Heart left ventricle (tissue), 13 donors: ENCODE measurements around the gene FRMD1.

Experiments
- CTCF ChIP-seq, 12 donors: fragments of 200-600 bp; sonication (generic) in 4 of 12; IDR thresholded peaks; one replicate each; pipeline versions ENCODE4 v1.5.0 to v1.8.0; 2018 to 2022; ENCODE audit warnings: antibody characterized with exemption in 12 of 12, mild to moderate bottlenecking in 5 of 12
- POLR2A ChIP-seq, 2 donors: fragments of 450-650 bp; IDR thresholded peaks; one replicate each; pipeline ENCODE4 v1.6.1; 2017; ENCODE audit warnings: antibody characterized with exemption in 2 of 2, mild to moderate bottlenecking in 2 of 2, moderate library complexity in 2 of 2
- donor health status: ischemic (EF 13 %, LVEDD 7.1; RV severe dilation, severe dysfunction).
- donor health status: DM: no; HTN: yes; CAD: no.
- donor health status: DM: no; HTN: no; CAD: no.
- donor health status: ischemic (EF 25% LVEDD 6.9; RV normal size, moderate dysfunction).
- donor health status: ischemic (EF 25% LVEDD 5.7; RV mildly dilated, moderate dysfunction).
- donor health status: ischemic (EF 35%, LVEDD 5.7; RV mildly dilated, moderate dysfunction).
- donor health status: nonischemic (EF 11% LVEDD 7.7; RV severe dilation, severe dysfunction).
- donor health status: DM: yes; HTN: yes; CAD: no.
- donor health status: PGD.
- donor health status: ischemic (EF 29% LVEDD 5.4; RV normal size, mild dysfunction).
- donor health status: nonischemic (EF 23%, LVEDD 6.1; RV moderate dilation, normal function).

DNA sequence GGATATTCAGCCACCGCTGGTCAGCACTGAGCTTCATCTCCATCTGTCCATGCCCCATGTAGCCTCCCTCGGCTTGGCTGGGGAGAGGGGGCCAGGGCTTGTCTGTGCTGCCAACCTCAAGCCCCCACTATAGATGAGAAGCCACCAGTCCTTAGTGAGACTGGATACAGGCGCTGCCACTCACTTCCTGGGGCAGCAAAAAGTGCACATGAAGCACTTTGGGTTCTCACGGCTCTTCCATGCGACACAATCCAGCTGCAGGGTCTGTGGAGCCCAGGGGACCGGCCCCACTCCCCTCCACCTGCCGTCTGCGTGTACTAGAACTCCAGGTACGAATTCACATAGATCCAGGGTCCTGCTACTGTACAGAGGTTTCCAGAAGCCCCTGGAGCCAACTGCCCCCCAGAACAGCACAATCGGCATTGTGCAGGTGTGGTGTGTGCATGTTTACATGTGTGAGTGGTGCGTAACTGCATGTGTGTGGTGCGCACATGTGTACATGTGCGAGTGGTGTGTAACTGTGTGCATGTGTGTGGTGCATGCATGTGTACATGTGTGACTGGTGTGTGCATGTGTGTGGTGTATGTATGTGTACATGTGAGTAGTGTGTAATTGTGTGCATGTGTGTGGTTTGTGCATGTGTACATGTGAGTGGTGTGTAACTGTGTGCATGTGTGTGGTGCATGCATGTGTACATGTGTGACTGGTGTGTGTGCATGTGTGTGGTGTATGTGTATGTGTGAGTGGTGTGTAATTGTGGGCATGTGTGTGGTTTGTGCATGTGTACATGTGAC lies 4.9 kb downstream of the FRMD1 start:
- TF ChIP-seq POLR2A (IDR thresholded peaks at IDR 0.05) (no peak), CTCF (IDR thresholded peaks at IDR 0.05) (no peak)
